SIG-M5 treated with dmso at 0.1 percent for 504 hours (cell line): Measurements from ENCODE around the gene RARB.

Experiments used
- DNase-seq: peaks from one replicate; lab custom pipeline; 2025; ENCODE audit not compliant: unreplicated experiment; lab: John Stamatoyannopoulos, UW

The RARB gene

DNA sequence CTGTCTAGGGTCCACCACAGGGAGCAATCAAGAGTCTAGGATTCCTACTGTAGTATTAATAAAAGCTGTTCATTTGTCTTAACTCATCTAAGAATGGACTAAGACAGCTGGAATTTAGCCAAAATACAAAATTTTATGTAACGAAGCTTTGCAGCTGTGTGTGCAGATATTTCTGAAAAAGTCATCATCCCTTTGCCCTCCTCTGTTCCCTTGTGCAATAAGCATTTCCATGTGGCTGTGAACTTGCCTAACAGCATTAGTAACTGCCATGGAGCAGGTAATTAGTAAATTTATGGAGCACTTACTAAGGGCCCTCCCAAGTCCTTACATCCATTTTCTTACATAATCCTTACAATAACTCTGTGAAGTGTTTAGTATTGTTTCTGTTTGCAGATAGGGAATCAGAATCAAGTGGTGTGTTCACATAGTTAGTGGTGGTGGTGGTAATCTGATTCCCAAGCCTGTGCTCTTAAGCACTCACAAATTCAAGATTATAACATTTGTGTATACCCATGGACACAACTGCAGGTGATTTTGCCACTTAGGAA lies 114.5 kb downstream of the RARB start:
- no peak for DNase-seq

DNA sequence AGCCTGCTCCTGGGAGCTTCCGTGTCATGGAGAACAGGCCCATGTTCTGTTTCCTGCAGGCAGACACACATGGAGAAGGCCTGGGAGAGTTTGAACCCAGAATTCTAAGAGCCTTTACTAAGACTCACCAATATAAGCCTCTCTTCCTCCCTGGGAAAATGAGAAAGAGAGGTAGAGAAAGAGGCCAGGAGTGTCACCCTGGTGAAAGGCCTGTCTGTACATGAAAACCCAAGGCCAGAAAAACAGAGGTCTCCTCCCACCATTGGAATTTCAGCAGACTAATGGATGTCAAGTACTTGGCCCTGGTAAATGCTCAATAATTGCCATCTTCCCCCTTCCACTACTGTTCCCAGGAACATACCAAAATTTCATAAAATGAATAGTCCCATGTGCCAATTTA lies 119.0 kb downstream of the RARB start:
- no peak for DNase-seq

DNA sequence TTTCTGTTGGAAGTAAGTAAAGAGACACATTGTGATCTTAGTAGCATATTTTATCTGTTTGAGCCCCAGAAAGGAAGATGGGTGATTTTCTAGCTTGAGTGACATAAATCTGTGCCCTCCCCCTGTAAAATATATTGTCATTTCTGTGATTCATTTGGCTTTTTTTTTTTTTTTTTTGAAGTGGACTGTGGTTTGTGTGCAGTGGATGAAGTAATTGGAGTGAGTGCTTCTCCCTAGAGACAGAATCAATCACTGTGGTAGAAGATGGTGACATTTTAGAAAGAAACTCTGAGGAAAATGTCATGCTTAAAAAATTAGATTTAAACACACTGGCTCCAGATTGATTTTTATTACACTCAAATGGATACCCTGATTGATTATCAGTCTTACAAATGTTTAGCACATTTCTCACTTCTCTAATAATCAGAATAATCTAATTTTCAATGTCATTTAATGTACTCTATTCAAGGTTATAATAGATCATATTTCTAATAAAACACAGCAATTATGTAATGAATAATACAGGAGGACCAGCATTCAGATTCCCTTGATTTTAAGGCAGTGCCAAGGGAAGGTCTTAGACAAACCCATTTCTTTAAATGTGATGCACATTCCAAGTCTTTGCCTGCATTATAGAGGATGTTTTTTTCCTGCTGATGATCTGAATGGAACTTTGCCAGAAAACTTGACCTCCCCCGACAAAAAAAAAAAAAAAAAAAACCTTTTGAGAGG lies 120.0 kb downstream of the RARB start:
- DNase-seq, result no peak

DNA sequence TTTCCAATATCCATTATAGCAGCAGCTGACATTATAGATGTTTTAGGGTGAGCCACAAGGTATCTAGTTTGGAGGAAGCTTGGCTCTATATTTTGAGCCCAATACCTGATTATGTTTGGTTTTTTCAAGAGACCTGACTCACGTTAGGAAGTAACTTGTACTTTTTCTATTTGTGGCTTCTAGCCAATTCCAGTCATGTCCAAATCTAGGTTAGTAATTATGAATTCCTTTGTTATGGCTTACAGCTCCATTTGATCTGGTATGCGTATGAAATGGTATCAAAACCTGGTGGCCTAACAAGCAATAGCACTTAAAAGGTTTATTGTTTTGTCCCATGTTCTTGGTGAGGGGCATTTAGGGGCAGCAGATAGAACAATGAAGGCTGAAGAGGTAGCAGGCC lies 120.8 kb downstream of the RARB start:
- DNase-seq, result no peak

DNA sequence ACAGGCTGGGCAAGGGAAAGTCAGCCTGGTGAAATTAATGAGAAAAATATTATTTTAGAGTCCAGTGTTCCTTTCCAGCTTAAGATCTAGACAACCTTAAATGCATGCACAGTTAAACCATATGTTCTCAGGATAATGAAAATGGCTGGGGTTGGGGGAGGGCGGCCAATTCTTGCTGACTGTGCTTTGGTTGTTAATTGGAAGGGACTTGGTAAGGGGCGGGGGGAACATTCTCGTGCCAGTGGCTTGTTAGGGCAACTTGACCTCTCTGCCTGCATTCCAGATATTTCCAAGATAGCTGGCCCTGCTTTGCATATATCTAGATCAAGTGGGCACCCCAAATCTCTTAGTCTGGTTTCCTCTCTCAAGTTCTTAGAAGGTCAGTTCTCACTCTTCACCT lies 124.2 kb downstream of the RARB start:
- no peak for DNase-seq

DNA sequence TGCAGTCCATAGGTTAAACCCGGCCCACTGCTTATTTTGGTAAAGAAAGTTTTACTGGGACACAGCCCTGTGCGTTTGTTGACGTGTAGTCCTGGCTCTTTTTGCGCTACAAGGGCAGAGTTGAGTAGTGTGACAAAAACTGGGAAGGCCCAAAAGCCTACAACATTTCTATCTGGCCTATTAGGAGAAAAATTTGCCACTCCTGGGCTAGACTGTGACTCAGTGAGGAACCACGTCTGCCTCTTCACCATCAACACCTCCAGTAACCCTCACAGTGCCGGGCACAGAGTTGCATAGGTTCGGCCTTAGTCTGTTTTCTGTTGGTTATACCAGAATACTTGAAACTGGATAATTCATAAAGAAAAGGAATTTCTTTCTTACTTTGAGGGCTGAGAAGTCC lies 126.3 kb downstream of the RARB start:
- no peak for DNase-seq

DNA sequence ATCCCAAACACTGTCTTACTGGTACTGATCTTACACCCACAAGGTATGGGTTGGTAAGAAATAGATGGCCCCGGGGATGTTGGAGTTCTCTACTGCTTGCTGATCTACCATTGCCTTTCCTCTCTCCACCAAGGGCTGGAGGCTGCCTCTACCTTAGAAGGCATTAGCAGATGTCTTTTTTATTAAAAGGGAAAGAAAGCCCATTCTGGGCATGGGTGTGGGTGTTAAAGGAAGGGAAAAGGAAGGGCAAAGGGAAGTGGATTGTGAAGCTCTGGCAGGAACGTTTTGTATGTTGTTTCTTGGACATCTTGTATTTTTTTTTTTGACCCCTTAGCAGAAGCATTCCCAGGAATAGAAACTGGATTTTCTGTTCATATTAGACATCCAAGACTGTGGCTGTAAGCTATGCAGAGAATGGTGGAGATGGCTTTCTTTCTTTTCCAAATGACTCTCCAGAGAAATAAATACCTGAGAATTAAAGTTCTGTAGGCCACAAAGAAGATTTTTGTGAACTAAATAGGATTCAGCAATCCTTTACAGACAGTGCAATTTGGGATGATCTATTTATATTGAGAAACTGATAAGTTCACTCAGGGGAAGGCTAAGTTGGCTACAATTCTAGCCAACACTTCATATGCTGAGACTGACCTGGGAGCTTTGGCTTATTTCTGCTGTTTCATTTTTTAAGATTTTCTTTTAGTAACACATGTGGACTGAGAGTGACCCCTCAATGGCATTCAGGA lies 127.8 kb downstream of the RARB start:
- DNase-seq, result no peak

DNA sequence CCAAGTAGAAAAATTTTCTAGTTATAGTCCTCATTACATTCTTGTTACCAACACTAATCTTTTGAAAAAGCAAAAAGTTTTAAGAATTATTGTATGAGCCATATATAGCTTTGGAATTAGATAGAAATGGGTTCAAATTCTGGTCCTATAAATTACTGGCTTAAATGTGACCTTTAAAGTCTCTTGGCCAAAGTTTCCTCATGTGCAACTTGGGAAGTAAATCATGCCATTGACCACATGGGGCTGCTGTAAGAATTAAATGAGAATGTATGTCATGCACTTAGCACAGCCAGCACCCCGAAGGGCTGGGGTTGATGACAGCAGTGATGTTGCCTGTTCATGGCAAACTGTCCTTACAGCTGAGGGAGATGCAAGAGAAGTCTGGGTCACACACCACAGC lies 128.4 kb downstream of the RARB start:
- no peak for DNase-seq

DNA sequence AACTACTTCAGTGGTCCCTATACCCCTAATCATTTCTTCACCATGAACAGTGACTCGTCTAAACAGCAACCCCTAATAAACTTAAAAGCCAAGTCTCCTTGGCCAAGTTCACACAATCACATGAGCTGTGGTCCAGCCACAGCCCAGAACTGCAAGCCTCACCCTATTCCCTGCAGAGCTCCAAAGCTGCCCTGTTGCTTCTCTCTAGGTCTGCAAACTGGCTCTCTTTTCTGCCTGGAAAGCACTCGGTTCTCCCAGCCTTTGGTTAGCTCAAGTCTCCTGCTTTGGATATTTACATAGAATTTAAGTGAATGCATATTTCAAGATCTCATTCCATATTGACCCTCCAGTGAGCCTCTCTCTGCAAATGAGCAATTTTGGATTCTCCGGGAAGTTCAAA lies 129.6 kb downstream of the RARB start:
- no peak for DNase-seq

DNA sequence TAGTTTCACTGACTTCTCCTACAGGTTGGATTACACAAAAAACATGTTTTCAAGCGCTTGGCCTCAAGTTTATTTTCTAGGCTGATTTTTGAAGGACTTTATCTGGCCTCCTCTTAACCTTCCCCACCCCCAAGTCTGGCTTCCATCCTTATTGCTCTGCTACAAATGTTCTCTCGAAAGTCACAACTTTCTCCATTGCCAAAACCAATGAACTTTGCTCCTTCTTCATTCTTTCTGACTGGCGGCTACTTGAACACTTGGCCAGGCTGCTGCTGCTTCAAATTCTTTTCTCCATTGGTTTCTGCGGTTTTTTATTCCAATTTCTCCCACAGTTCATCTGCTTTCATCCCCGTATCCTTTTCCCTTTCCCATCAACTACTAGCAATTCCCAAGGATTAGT lies 130.1 kb downstream of the RARB start:
- no peak for DNase-seq

DNA sequence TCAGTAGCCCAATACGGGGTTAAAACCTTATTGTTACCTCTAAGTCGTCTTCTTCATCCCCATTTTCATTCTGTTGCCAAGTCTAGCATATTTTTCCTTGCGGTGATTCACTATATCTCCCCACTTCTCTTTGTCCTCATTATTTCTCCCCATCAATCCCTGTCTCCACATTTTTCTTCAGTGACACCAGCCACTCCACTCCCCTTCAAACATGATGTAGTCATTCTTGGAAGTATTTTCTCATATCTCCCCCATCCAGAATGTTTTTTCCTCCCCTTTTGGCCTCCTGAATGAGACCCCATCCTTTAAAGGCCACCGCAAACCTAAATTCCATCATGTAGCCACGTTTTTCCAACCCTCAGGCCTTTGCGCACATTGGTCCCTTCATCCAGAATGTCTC lies 130.7 kb downstream of the RARB start:
- no peak for DNase-seq

DNA sequence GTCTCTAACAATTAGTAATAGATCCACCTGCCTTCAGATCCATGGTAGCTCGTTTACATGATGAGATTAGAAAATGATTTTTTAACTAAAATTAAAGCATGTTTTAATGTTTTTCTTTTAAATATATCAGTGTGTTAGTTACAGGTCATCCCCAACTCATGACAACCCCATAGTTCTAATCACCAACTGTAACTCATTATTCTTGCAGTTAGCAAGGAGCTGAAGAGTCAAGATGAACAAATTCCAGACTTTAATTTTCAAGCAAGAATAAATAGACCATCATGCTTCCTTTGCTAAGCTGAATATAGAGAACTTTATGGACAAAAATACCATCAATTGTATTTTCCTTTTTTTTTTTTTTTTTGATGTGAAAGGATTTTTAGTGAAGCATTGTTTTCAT lies 135.5 kb downstream of the RARB start:
- DNase-seq, result no peak

DNA sequence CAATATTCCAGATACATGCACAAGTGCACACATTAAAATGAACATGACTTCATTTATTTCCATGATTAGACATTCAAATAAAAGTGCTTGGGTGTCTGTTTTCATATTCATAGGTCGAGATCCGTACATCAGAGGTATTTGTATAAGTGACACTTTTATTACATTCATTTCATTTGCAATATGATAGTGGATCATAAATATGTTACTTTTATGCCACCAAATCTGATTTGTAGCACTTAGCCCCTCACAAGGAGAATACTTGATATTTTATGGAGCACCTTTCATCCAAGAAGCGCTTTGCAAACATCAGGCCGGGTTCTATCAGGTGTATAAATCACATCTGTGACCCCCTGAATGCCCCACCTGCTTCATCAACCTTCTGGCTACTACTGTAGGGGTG lies 136.0 kb downstream of the RARB start:
- DNase-seq, result no peak

DNA sequence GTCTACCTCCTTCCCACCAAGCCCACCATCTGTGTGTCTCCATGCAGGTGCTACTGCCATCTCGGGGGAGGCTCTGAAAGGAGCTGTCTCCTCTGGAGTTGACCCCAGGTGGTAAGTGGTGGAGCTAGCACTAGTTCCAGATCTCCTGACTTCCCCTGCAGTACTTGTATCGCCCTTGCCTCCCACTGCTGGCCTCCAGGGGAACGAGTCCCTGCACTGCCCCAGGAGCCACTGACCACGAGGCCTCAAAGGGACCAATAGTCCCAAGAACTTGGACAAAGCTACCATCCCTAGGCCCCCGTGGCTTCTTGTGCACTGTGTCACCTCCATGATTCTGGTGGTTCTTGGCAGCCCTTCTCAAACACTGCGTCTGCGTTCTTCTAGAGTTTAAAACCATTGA lies 137.7 kb downstream of the RARB start:
- DNase-seq, result no peak

DNA sequence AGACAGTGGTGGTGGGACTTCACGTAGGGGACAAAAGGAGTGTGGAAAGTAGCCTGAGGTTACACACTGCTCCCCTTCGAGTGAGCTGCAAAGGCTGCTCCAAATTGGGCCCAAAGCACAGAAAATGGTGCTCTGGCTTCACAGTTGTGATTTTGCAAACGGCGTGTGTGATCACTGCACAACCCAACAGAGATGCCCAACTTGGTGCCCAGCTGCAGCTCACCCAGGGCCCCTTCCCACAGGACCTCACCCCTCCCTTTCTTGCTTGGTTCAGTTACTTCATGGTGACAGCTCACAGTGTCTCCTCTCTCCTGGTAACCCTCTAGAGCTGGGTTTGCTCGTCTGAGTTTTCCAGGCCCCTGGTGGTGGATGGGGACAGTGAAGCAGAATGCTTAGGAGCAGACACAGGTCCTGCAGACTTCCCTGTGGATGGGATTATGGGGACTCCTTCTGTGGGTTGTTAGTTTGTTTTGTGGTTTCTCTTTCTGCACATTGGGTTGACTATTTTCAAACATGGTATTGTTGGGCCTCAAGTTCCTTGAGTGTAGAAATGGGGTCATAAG lies 138.4 kb downstream of the RARB start:
- no peak for DNase-seq

DNA sequence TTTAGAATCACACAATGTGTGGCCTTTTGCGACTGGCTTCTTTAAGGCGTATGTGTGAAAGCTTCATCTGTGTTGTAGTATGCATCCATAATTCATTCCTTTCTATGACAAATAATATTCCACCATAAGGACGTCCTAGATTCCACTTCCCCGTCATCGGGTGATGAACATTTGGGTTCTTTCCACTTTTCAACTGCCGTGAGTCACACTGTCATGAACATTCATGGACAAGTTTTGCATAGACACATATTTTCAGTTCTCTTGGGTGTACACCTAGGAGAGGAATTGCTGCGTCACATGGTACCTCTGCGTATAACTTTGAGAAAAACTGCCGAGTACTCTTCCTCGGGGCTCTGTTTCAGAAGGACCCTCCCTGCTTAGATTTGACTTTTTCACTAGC lies 139.3 kb downstream of the RARB start:
- no peak for DNase-seq

DNA sequence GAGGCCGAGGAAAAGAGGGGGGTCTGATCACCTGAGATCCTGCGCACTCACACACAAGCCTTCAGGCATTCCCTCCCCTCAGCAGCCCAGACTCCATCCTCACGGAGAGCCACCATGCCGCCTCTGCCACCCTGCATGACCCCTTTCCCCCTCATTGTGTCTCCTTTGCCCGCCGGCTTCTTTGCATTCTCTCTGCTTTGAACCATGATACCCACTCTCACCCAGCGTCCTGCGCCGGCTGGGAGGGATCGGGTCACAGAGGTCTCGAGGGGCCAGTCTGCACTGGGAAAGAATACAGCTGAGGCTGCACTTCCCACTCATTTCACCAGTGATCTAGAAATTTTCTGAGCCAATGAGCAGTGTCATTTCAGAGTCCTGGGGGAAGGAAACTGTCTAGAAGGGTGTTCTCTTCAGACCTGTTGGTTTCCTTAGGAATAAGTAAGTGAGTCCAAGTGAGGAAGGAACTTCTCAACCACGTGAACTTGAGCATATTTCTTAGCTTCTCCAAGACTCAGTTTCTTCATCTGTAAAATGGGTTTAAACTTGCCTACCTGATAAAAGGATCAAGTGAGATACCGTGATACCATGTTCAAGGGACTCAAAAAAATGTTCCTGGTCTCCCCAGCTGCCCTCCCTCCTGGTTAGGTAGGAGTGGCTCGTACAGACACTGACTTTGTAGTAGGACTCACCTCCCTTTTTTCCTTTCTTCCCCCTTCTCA lies 139.9 kb downstream of the RARB start:
- no peak for DNase-seq

DNA sequence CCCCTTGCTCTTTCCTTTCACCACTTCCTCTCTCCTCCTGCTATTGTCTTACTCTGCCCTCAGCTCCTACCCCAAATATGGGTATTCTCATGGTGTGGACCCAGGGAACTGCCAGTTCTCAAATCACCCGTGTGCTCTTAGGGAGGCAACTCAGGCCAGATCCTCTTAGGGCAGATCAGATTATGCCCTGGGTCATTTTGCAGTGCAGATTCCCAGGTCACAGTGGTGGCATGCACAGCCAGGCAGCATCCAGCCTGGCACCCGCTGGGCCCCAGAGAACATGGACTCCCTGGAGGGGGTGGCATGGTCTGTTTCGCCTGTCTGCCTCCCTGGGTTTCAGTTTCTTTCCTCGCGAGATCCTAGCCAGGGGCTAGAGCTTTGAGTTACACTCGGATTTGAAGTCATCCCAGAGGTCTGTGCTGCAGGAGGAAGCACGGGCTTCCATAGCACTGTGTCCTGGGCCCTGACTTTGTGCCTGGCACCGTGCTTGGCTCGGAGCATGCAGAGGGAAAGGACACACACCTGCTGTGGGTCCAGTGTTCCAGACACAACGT lies 140.5 kb downstream of the RARB start:
- DNase-seq, result no peak

DNA sequence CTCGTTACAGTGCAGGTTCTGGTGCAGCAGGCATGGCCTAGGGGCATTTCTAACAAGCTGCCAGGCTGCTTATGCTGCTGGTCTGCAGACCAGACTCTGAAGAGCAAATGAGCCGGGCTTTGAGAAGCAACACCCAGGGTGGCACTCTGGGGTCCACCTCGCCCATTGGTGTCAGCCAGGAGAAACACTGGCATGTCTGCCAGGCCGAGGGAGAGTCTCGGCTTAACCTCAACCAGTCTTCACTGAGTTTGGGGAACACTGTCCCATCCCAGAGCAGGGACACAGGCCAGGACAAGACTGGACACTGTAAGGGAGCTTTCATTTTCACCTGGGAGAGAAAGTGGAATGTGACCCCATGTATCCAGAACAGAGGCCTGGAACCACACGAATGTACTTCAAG lies 143.2 kb downstream of the RARB start:
- no peak for DNase-seq

DNA sequence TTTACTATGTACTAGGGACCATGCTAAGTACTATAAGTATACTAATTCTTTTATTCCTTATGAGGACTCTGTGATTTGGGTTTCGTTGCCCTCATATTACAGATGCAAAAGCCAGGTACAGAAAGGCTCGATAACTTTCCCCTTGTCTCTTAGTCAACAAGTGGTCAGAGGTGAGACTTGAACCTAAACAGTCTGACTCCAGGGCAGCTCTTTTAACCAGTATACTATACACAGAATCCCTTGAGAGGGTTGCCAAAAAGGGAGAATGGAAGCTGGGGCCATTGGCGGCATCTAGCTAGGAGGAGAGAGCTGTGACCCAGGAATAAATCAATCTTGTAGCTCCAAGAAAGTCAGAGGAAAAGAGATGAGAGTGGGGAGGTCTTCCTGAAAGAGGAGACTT lies 144.3 kb downstream of the RARB start:
- DNase-seq, result no peak

DNA sequence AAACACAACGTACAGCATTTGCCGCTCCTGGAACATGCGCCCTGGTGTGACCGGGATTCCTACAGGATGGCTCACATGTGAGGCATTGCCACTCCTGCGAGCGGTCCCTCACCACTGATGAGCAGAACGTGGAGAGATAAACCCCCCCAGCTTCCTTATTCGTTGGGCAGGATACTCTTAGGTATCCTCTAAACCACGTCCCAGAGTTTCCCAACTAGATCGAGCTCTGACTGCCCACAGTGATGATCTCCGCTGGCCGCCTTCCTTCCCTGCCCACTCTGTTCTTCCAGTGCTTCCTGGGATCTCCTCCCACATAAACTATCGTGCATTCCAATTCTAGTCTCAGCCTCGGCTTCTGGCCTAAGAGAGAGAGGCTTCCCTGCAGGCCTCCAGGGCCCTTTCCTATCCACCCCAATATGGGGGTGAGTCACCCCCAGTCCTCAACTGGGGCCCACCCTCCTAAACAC lies 144.9 kb downstream of the RARB start:
- no peak for DNase-seq
